GM23338 (cell line): ENCODE data around the gene NRF1.

Source experiments
- CREB1 ChIP-seq: fragments of 250-450 bp; sonication (Bioruptor Pico); IDR thresholded peaks from 2 replicates; pipeline ENCODE4 v1.5.0; 2020; ENCODE audit warnings: low read depth, mild to moderate bottlenecking, moderate library complexity
- CTCF ChIP-seq, 2 experiments: fragments of 200-600 bp in 1 of 2; sonication (generic) in 1 of 2; conservative IDR thresholded peaks; 2 replicates each; pipeline versions ENCODE4 v1.5.1 to v1.6.1; 2016 to 2017; ENCODE audit warnings: antibody characterized with exemption in 2 of 2, low read depth in 2 of 2, mild to moderate bottlenecking in 2 of 2, moderate library complexity in 1 of 2
- ETS1 ChIP-seq: IDR thresholded peaks from 2 replicates; pipeline ENCODE4 v1.6.1; 2016; ENCODE audit warnings: antibody characterized with exemption
- EZH2phosphoT487 ChIP-seq: fragments of 200-600 bp; sonication (generic); IDR thresholded peaks from one replicate; pipeline ENCODE4 v1.8.1; 2018; ENCODE audit warnings: antibody characterized with exemption; ENCODE audit not compliant: unreplicated experiment
- JUNB ChIP-seq: IDR thresholded peaks from one replicate; pipeline ENCODE4 v1.6.1; 2016; ENCODE audit warnings: antibody characterized with exemption; ENCODE audit not compliant: unreplicated experiment
- POLR2AphosphoS5 ChIP-seq: IDR thresholded peaks from 2 replicates; pipeline ENCODE4 v1.6.1; 2016; ENCODE audit warnings: antibody characterized with exemption, low read depth
- REST ChIP-seq: IDR thresholded peaks from one replicate; pipeline ENCODE4 v1.6.1; 2018; ENCODE audit warnings: antibody characterized with exemption; ENCODE audit not compliant: unreplicated experiment

- TF ChIP-seq POLR2AphosphoS5 = no peak
- TF ChIP-seq CTCF (conservative IDR thresholded peaks at IDR 0.05; ENCODE audit: low read depth in 2 of 2) = no peak
- TF ChIP-seq ETS1 = no peak
- no peak for TF ChIP-seq CREB1 (CRISPR knock-in tag)
- no peak for TF ChIP-seq EZH2phosphoT487
- TF ChIP-seq JUNB = no peak
- TF ChIP-seq REST = no peak
These were observed 96.5 kb downstream of the NRF1 start for GRCh38 chr7:129707910-129708499.
